ENCODE results near the gene LRP4. TPM values are rescaled to one million over a fixed set of nuclear protein-coding genes. Genes with fewer than 3 reads are reported as not detected.

Gene LRP4
- polyA plus RNA-seq, 3 donors: not detected

GRCh38 chr11:46846510-46846830, 71.9 kb downstream of the LRP4 start:
- H3K4me2 ChIP-seq (replicated peaks; ENCODE audit: extremely low read depth, low read length, poor library complexity, severe bottlenecking): peak overlapping the region; percentile 88
- 7% methylated on average over 5 of the region's 6 CpGs for WGBS (ENCODE audit: insufficient coverage)
- peak overlapping the region; percentile 57 to 96 (median 86) for H3K4me3 ChIP-seq (replicated peaks in 1 of 3; ENCODE audit: low read depth in 2 of 3, low read length in 3 of 3)
- H3K79me2 ChIP-seq (ENCODE audit: insufficient read depth, low read length): peaks cover 46% of the 10 kb centered on the region
- H3K36me3 Mint-ChIP-seq: peaks cover under 1 to 3% of the 10 kb centered on the region in 2 donors
- H3K9me3 Mint-ChIP-seq: no peaks in the 10 kb centered on the region
- H3K4me1 Mint-ChIP-seq: peaks cover 29% of the 10 kb centered on the region
- intact Hi-C loops (cut with micrococcal nuclease): no loop called here
- H3K9me3 ChIP-seq (replicated peaks in 1 of 2; ENCODE audit: control insufficient read depth in 1 of 2, insufficient read depth in 1 of 2, low read length in 2 of 2): no peaks in the 10 kb centered on the region
- no peak for DNase-seq
- peak overlapping the region in 3 of 7 donors; percentile 72 to 95 (median 91) for H3K27ac Mint-ChIP-seq
- H3K27me3 Mint-ChIP-seq (ENCODE audit: low read depth in 3 of 3): peaks cover 0 to 2% (median 2%) of the 10 kb centered on the region in 3 donors
- no peaks in the 10 kb centered on the region for H3K36me3 ChIP-seq (replicated peaks in 1 of 2; ENCODE audit: control insufficient read depth in 1 of 2, insufficient read depth in 2 of 2, low read length in 2 of 2)
- H2AFZ ChIP-seq (ENCODE audit: insufficient read depth, low read depth, low read length, poor library complexity, severe bottlenecking): peak overlapping the region; percentile 94
- no peak overlapping the region for H3K27ac ChIP-seq (ENCODE audit: low read depth in 1 of 2, low read length in 2 of 2)
- peaks cover 6% of the 10 kb centered on the region for H4K20me1 ChIP-seq (ENCODE audit: insufficient read depth, low read length)
- TF ChIP-seq CTCF (IDR thresholded peaks at IDR 0.05): no peak
- H3K4me1 ChIP-seq (ENCODE audit: control insufficient read depth in 1 of 2, insufficient read depth in 2 of 2, low read length in 2 of 2): peaks cover 17 to 23% of the 10 kb centered on the region in 2 donors
- peak overlapping the region; percentile 75 for H3K9ac ChIP-seq (ENCODE audit: insufficient read depth, low read length, poor library complexity, severe bottlenecking)
- H3K4me3 Mint-ChIP-seq: peak overlapping the region; percentile 95
- no peaks in the 10 kb centered on the region for H3K27me3 ChIP-seq (ENCODE audit: control insufficient read depth in 2 of 2, insufficient read depth in 2 of 2, low read length in 2 of 2)

GRCh38 chr11:46845740-46846509, 72.4 kb downstream of the LRP4 start, which contains the start of gene CKAP5:
Gene CKAP5 (minus strand): TSS chr11:46846280. CDS start chr11:46821231, 25,049 bp downstream.
- WGBS (ENCODE audit: insufficient coverage): under 1% methylated on average over 83 of the region's 83 CpGs
- peak; percentile 80 to 85 (median 84) for DNase-seq
- no peaks in the 10 kb centered on the region for H3K36me3 ChIP-seq (replicated peaks in 1 of 2; ENCODE audit: control insufficient read depth in 1 of 2, insufficient read depth in 2 of 2, low read length in 2 of 2)
- peak within 1 kb of the TSS; percentile 95 for H3K4me3 Mint-ChIP-seq
- H3K9me3 ChIP-seq (replicated peaks in 1 of 2; ENCODE audit: control insufficient read depth in 1 of 2, insufficient read depth in 1 of 2, low read length in 2 of 2): no peaks in the 10 kb centered on the region
- peaks cover 29% of the 10 kb centered on the region for H3K4me1 Mint-ChIP-seq
- peak within 1 kb of the TSS; percentile 88 for H3K4me2 ChIP-seq (replicated peaks; ENCODE audit: extremely low read depth, low read length, poor library complexity, severe bottlenecking)
- H4K20me1 ChIP-seq (ENCODE audit: insufficient read depth, low read length): peaks cover 6% of the 10 kb centered on the region
- no peaks in the 10 kb centered on the region for H3K9me3 Mint-ChIP-seq
- peak within 1 kb of the TSS; percentile 14 to 78 for H3K27ac ChIP-seq (ENCODE audit: low read depth in 1 of 2, low read length in 2 of 2)
- peaks cover 17 to 23% of the 10 kb centered on the region in 2 donors for H3K4me1 ChIP-seq (ENCODE audit: control insufficient read depth in 1 of 2, insufficient read depth in 2 of 2, low read length in 2 of 2)
- no peak for TF ChIP-seq CTCF (IDR thresholded peaks at IDR 0.05)
- intact Hi-C loops (cut with micrococcal nuclease): no loop called here
- no peaks in the 10 kb centered on the region for H3K27me3 ChIP-seq (ENCODE audit: control insufficient read depth in 2 of 2, insufficient read depth in 2 of 2, low read length in 2 of 2)
- H3K9ac ChIP-seq (ENCODE audit: insufficient read depth, low read length, poor library complexity, severe bottlenecking): peak within 1 kb of the TSS; percentile 75
- H2AFZ ChIP-seq (ENCODE audit: insufficient read depth, low read depth, low read length, poor library complexity, severe bottlenecking): peak within 1 kb of the TSS; percentile 94
- peaks cover 0 to 2% (median 2%) of the 10 kb centered on the region in 3 donors for H3K27me3 Mint-ChIP-seq (ENCODE audit: low read depth in 3 of 3)
- peaks cover 52% of the 10 kb centered on the region for H3K79me2 ChIP-seq (ENCODE audit: insufficient read depth, low read length)
- peak within 1 kb of the TSS; percentile 57 to 96 (median 86) for H3K4me3 ChIP-seq (replicated peaks in 1 of 3; ENCODE audit: low read depth in 2 of 3, low read length in 3 of 3)
- peak within 1 kb of the TSS; percentile 78 to 95 (median 89) for H3K27ac Mint-ChIP-seq
- H3K36me3 Mint-ChIP-seq: peaks cover 5 to 6% of the 10 kb centered on the region in 2 donors

All from CD14-positive monocyte (primary cell).